Duodenal mucosa (tissue), 2 donors: ENCODE results near the gene RBM6.

Experiments
- H3K27ac ChIP-seq: one replicate; pipeline ENCODE4 v1.7.0; 2013; ENCODE audit warnings: low read depth, low read length
- H3K27me3 ChIP-seq, 2 donors: one replicate each; pipeline ENCODE4 v1.7.0; 2013; ENCODE audit warnings: low read length in 2 of 2, control low read depth in 1 of 2; ENCODE audit not compliant: insufficient read depth in 2 of 2, control insufficient read depth in 1 of 2
- H3K36me3 ChIP-seq, 2 donors: one replicate each; pipeline ENCODE4 v1.7.0; 2013; ENCODE audit warnings: low read length in 2 of 2, control low read depth in 1 of 2; ENCODE audit not compliant: insufficient read depth in 2 of 2, control insufficient read depth in 1 of 2
- H3K4me1 ChIP-seq, 2 donors: one replicate each; pipeline ENCODE4 v1.7.0; 2013; ENCODE audit warnings: low read length in 2 of 2, control low read depth in 1 of 2; ENCODE audit not compliant: insufficient read depth in 2 of 2, control insufficient read depth in 1 of 2
- H3K4me3 ChIP-seq, 2 donors: one replicate each; pipeline ENCODE4 v1.7.0; 2013; ENCODE audit warnings: low read length in 2 of 2, low read depth in 1 of 2
- H3K9ac ChIP-seq, 2 donors: one replicate each; pipeline ENCODE4 v1.7.0; 2013; ENCODE audit warnings: low read length in 2 of 2, low read depth in 1 of 2
- H3K9me3 ChIP-seq, 2 donors: one replicate each; pipeline ENCODE4 v1.7.0; 2013; ENCODE audit warnings: low read length in 2 of 2, control low read depth in 1 of 2; ENCODE audit not compliant: control insufficient read depth in 1 of 2

The RBM6 gene

GRCh38 chr3:50111757-50112156, 171.8 kb downstream of the RBM6 start:
- H3K9ac ChIP-seq: no peak overlapping the region
- H3K27ac ChIP-seq: no peak overlapping the region
- no peaks in the 10 kb centered on the region for H3K9me3 ChIP-seq
- H3K27me3 ChIP-seq: no peaks in the 10 kb centered on the region
- peaks cover 77 to 99% of the 10 kb centered on the region in 2 donors for H3K36me3 ChIP-seq
- H3K4me3 ChIP-seq: no peak overlapping the region
- H3K4me1 ChIP-seq: no peaks in the 10 kb centered on the region

GRCh38 chr3:50112462-50112861, 172.5 kb downstream of the RBM6 start:
- H3K9ac ChIP-seq: no peak overlapping the region
- no peaks in the 10 kb centered on the region for H3K27me3 ChIP-seq
- no peaks in the 10 kb centered on the region for H3K9me3 ChIP-seq
- no peak overlapping the region for H3K4me3 ChIP-seq
- no peaks in the 10 kb centered on the region for H3K4me1 ChIP-seq
- peaks cover 75 to 99% of the 10 kb centered on the region in 2 donors for H3K36me3 ChIP-seq
- H3K27ac ChIP-seq: no peak overlapping the region

DNA sequence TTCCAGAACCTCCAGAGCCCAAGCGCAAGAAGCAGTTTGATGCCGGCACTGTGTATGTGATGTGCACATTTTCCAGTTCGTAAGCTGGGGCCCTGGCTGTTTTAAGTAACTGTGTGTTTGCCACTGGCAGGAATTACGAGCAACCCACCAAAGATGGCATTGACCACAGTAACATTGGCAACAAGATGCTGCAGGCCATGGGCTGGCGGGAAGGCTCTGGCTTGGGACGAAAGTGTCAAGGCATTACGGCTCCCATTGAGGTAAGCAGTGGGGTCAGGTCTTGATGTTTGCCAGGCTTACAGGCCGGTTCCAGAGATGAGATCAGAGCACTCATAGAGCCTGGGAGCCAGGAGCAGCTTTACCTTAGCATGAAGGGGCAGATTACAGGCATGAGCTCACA, 177.2 kb downstream of the RBM6 start:
- H3K9me3 ChIP-seq: no peaks in the 10 kb centered on the region
- peaks cover 6% of the 10 kb centered on the region in 2 donors for H3K4me1 ChIP-seq
- H3K27ac ChIP-seq: no peak overlapping the region
- peaks cover 67 to 85% of the 10 kb centered on the region in 2 donors for H3K36me3 ChIP-seq
- no peak overlapping the region for H3K4me3 ChIP-seq
- no peak overlapping the region for H3K9ac ChIP-seq
- H3K27me3 ChIP-seq: no peaks in the 10 kb centered on the region

GRCh38 chr3:50118237-50118636, 178.3 kb downstream of the RBM6 start:
- peaks cover 60 to 74% of the 10 kb centered on the region in 2 donors for H3K36me3 ChIP-seq
- no peaks in the 10 kb centered on the region for H3K9me3 ChIP-seq
- no peak overlapping the region for H3K27ac ChIP-seq
- H3K9ac ChIP-seq: no peak overlapping the region
- H3K4me1 ChIP-seq: peaks cover 13 to 17% of the 10 kb centered on the region in 2 donors
- H3K27me3 ChIP-seq: no peaks in the 10 kb centered on the region
- no peak overlapping the region for H3K4me3 ChIP-seq

DNA sequence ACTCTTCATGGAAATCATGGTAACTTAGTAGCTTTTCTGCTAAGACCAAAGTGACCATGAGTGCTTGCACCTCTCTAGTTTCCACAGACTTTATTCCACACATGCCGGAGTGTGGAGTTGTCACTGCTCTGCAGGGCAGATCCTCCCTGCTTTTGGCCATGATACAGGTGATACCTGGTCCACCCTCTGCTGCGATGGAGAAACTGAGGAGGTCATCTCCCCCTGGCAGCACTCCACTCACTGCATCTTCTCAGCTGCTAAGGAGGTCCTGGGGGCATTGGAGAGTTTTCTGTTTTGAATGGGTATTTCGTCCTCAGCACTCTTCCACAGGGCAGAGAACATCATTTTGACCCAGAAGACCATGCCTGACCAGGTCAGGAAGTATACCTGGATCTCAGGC, 179.8 kb downstream of the RBM6 start:
- H3K9ac ChIP-seq: no peak overlapping the region
- no peaks in the 10 kb centered on the region for H3K27me3 ChIP-seq
- peaks cover 46 to 58% of the 10 kb centered on the region in 2 donors for H3K36me3 ChIP-seq

DNA sequence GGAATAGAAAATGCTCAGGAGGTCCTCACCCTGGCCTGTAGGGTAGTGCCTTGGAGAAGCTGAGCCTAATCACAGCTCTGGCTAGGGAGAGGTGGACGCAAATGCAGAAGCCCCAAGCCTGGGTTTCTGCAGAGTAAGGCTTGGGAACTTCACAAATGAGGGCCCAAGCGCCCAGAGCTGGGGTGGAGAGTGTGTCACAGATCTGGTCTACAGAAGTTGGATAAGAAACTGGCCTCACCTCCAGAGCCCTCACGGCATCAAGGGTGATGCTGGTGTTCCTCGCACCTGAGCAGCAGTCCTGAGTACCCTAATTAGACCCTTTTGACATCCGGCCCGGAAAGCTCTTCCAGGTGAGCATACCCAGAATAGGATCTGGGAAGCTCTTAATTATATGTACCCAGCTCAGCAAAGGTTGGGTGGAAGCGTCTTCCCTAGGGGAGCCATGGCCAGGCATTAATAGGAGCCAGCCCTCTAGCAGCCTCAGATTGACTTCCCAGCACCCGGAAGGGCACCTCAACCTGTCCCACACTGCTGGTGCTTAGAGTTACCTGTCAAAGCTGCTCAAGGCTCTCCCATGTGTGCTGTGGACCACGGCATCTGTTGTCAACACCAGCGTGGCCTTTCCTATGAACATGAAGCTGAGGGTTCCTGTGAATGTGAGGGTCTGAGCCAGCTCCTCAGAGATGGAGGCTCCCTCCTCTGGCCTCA, 180.6 kb downstream of the RBM6 start:
- Histone ChIP-seq H3K9me3 (no peaks in the 10 kb centered on the region), H3K9ac (no peak overlapping the region), H3K4me1 (peaks cover 24 to 32% of the 10 kb centered on the region in 2 donors), H3K27me3 (no peaks in the 10 kb centered on the region), H3K27ac (no peak overlapping the region), H3K36me3 (peaks cover 39 to 51% of the 10 kb centered on the region in 2 donors), H3K4me3 (no peak overlapping the region)

More for the DNA sequence above, 179.8 kb downstream of the RBM6 start:
- Histone ChIP-seq H3K4me3 (no peak overlapping the region), H3K9me3 (no peaks in the 10 kb centered on the region), H3K4me1 (peaks cover 23 to 30% of the 10 kb centered on the region in 2 donors), H3K27ac (no peak overlapping the region)

DNA sequence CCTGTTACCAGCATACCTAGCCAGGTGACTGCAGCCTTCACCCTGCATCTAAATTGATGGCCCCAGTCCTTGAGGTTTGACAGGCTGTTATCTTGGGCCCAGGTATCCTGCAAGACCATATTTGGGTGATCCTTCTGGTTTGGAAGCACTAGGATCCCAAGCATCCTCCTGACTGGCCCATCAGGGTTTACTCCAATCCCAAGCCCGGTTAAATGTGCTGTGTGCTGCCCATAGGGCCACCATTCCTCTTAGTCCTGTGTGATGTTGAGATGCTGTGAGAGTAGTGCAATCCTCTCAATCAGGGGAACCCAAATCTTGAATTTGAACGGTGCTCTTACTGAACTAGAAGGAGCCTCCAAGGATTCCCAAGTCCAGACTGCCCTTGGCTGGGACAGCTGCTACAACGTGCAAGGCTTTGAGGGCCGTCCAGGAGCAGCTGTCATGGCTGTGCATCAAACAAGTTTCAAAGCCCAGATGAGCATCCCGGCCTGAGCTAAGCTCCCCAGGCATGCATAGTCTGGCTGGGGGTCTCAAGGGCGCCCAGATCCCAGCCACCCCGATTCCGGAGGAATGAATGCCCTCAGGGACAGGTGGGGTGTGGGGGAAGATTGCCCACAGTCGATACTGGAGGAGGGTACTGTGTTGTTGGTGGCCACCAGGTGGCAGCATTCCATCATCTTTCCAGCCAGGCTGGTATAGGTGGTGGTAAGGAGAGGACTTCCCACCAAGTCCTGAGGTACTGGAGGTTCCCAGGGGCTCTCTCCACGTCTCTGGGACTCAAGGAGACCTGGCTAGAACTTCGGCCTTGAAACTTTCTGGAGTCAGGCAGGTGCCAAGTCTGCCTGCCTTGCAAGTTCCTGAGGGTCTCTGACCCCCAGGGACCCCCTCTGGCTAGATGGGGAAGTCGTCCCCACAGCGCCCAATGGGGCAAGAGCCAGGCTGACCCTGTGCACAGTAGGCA, 181.4 kb downstream of the RBM6 start:
- no peak overlapping the region for H3K9ac ChIP-seq
- peaks cover 31 to 43% of the 10 kb centered on the region in 2 donors for H3K36me3 ChIP-seq
- H3K4me1 ChIP-seq: peaks cover 33 to 41% of the 10 kb centered on the region in 2 donors
- H3K4me3 ChIP-seq: no peak overlapping the region
- no peak overlapping the region for H3K27ac ChIP-seq
- H3K27me3 ChIP-seq: no peaks in the 10 kb centered on the region
- no peaks in the 10 kb centered on the region for H3K9me3 ChIP-seq

DNA sequence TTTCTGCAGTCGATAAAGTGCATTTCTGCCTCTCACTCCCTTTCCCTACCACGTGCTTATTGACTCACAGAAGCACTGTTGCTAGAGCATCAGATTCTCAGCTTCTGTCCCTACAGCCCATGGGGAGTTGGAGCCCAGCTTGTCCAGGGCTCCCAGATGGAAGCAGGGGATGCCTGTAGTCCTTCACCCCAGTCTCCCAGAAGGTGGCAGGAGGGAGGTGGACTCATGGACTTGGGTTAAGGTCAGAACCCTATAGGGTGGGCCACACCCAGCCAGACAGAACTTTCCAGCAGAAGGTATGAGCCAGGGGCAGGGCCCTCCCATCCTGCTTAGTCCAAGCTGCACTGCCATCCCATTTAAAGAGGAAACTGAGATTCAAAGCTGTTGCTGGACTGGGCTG, 182.1 kb downstream of the RBM6 start:
- Histone ChIP-seq H3K9me3 (no peaks in the 10 kb centered on the region), H3K4me3 (no peak overlapping the region), H3K9ac (no peak overlapping the region), H3K27ac (no peak overlapping the region), H3K27me3 (no peaks in the 10 kb centered on the region), H3K36me3 (peaks cover 23 to 35% of the 10 kb centered on the region in 2 donors), H3K4me1 (peaks cover 38 to 48% of the 10 kb centered on the region in 2 donors)

DNA sequence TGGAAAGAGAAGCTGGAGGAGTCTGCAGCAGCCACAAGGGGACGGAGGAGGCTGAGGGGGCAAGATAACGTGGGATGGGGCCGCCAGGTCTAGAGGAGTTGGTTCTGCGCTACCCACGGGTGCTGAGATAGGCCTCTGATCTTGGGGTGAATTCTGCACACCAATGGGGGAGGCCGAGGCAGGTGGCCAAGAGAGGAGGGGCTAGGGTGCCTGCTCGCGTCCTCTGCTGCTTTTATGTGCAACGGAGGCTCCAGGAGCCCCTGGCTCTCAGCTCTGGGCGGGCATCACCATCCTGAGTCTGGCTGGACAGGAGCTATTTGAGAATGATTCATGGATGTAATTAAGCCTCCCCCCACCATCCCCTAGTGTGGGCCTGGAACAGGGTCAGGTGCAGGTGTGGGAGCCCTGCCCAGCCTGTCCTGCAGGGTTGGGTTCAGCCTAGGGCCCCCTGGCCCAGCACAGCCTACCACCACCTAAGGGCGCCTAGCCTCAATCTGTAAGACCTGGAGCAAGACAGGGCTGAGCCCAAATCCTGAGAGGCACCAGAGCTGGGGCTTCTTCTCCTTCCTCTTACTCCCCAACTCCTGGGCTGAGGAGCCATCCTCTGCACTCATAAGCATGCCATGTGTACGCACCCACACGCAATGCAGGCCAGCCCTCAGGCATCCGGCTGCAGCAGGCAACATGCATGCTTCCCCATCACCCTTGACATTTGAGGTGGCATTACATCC, 182.9 kb downstream of the RBM6 start:
- H3K4me3 ChIP-seq: no peak overlapping the region
- no peaks in the 10 kb centered on the region for H3K9me3 ChIP-seq
- peaks cover 43 to 52% of the 10 kb centered on the region in 2 donors for H3K4me1 ChIP-seq
- no peak overlapping the region for H3K9ac ChIP-seq
- H3K27me3 ChIP-seq: no peaks in the 10 kb centered on the region
- peaks cover 19 to 28% of the 10 kb centered on the region in 2 donors for H3K36me3 ChIP-seq
- H3K27ac ChIP-seq: no peak overlapping the region
